GM12874 (cell line): Measurements from ENCODE around the gene MACROD2.

Source experiments
- TF ChIP-seq, protein P1 (sequence below): IDR thresholded peaks from 2 replicates; pipeline ENCODE4 v1.5.1; 2011; ENCODE audit warnings: low read depth, mild to moderate bottlenecking, control low read depth, low read length, moderate library complexity; ENCODE audit not compliant: insufficient read depth

MACROD2 gene

GRCh38 chr20:14672066-14672465 is 676.8 kb downstream of the MACROD2 start:
- TF ChIP-seq, protein P1, sequence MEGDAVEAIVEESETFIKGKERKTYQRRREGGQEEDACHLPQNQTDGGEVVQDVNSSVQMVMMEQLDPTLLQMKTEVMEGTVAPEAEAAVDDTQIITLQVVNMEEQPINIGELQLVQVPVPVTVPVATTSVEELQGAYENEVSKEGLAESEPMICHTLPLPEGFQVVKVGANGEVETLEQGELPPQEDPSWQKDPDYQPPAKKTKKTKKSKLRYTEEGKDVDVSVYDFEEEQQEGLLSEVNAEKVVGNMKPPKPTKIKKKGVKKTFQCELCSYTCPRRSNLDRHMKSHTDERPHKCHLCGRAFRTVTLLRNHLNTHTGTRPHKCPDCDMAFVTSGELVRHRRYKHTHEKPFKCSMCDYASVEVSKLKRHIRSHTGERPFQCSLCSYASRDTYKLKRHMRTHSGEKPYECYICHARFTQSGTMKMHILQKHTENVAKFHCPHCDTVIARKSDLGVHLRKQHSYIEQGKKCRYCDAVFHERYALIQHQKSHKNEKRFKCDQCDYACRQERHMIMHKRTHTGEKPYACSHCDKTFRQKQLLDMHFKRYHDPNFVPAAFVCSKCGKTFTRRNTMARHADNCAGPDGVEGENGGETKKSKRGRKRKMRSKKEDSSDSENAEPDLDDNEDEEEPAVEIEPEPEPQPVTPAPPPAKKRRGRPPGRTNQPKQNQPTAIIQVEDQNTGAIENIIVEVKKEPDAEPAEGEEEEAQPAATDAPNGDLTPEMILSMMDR = no peak

- TF ChIP-seq, protein P1 = no peak
These were observed 677.8 kb downstream of the MACROD2 start for GRCh38 chr20:14673164-14673563.

GRCh38 chr20:14677455-14677854 is 682.1 kb downstream of the MACROD2 start:
- TF ChIP-seq, protein P1 = no peak

GRCh38 chr20:14685183-14685582 is 689.9 kb downstream of the MACROD2 start:
- TF ChIP-seq, protein P1 = no peak

- TF ChIP-seq, protein P1 = no peak
These were observed 692.0 kb downstream of the MACROD2 start for GRCh38 chr20:14687313-14687712.

DNA sequence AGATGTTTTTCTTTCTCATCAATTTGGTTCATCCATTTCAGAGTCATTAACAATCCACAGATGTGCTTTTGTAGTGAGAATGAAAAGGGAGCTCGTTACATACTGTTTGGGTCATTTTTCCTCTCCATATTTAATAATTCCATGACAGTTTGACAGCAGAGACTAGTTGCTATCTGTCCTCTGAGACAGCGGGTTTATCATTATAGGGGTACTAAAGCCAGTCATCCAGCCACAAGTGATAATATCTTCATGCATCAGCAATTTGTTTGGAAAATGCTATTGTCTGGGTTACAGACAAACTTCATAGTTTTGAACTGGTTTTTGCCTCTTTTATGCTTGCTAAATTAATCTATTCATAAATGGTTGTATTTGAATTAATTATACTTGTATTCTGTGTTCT is 692.7 kb downstream of the MACROD2 start:
- TF ChIP-seq, protein P1 = no peak

GRCh38 chr20:14691994-14692393 is 696.7 kb downstream of the MACROD2 start:
- TF ChIP-seq, protein P1 = no peak

DNA sequence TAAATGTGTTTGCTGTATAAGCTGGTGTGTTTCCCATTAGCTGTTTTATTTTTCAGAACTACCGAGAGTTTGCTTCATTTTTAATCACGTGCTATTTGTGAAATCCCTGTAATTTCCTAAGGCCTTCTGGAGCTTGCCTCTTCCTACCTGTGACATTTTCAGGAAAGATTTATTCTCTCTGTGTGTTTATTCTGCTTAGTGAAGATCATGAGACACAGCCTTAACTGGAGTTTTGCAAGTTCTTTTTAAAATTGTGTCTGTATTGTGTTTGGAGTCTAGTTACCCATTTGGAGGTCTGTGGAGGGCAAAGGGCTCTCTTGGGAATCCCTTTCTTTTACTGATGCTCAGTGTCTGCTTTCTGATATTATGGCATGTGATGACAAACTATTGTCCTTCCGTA is 701.2 kb downstream of the MACROD2 start:
- TF ChIP-seq, protein P1 = no peak
